CD4-positive, alpha-beta memory T cell (primary cell): ENCODE data around the gene C5orf22. TPM values are rescaled to one million over a fixed set of nuclear protein-coding genes. Genes with fewer than 3 reads are reported as not detected.
A peak's percentile ranks its signal among the peaks of the same experiment; 100 is the strongest.
"Not testable (repeated sequence)": the region's sequence is repeated elsewhere in the genome, so short reads cannot be mapped to it uniquely, and the experiment has no call there.

Source experiments
- CTCF ChIA-PET: fragments of 350-600 bp; sonication (Branson Sonifier 250); formaldehyde crosslinking; loops from one replicate; lab custom pipeline; 2021; ENCODE audit warnings: inconsistent platforms; ENCODE audit not compliant: partially characterized antibody; lab: Charles Lee
- POLR2A ChIA-PET: fragments of 350-600 bp; sonication (Branson Sonifier 250); formaldehyde crosslinking; loops from one replicate; lab custom pipeline; 2021; ENCODE audit not compliant: partially characterized antibody; lab: Charles Lee
- DNase-seq, 5 donors: peaks; one replicate each; pipeline versions ENCODE4 v3.0.0 to v3.0.0-alpha.2; 2020 to 2022; ENCODE audit warnings: mixed read lengths in 1 of 5
- H3K27ac ChIP-seq: one replicate; pipeline ENCODE4 v1.7.0; 2013; ENCODE audit warnings: low read depth, low read length
- H3K27me3 ChIP-seq: 2 replicates; pipeline ENCODE4 v1.7.0; 2013; ENCODE audit warnings: mild to moderate bottlenecking, low read length, moderate library complexity; ENCODE audit not compliant: insufficient read depth
- H3K36me3 ChIP-seq: 2 replicates; pipeline ENCODE4 v1.7.0; 2013; ENCODE audit warnings: mild to moderate bottlenecking, low read length, moderate library complexity; ENCODE audit not compliant: insufficient read depth
- H3K4me1 ChIP-seq: 2 replicates; pipeline ENCODE4 v1.7.0; 2013; ENCODE audit warnings: mild to moderate bottlenecking, low read length, moderate library complexity; ENCODE audit not compliant: insufficient read depth
- H3K4me3 ChIP-seq, 2 donors: one replicate each; pipeline ENCODE4 v1.7.0; 2013; ENCODE audit warnings: low read length in 2 of 2, mild to moderate bottlenecking in 1 of 2
- H3K9me3 ChIP-seq, 2 donors: one replicate each; pipeline ENCODE4 v1.7.0; 2013; ENCODE audit warnings: low read length in 2 of 2, control low read depth in 1 of 2; ENCODE audit not compliant: control insufficient read depth in 1 of 2
- H3K27ac Mint-ChIP-seq, 7 donors: one replicate each; pipeline ENCODE4 v1.8.0; 2020 to 2021; ENCODE audit warnings: mixed read lengths in 7 of 7, mild to moderate bottlenecking in 6 of 7, inconsistent platforms in 3 of 7, moderate library complexity in 3 of 7
- H3K27me3 Mint-ChIP-seq, 2 donors: one replicate each; pipeline ENCODE4 v1.8.0; 2020 to 2021; ENCODE audit warnings: mixed read lengths in 2 of 2
- H3K36me3 Mint-ChIP-seq, 2 donors: one replicate each; pipeline ENCODE4 v1.8.0; 2020 to 2021; ENCODE audit warnings: mixed read lengths in 2 of 2, inconsistent platforms in 1 of 2, mild to moderate bottlenecking in 1 of 2
- H3K4me1 Mint-ChIP-seq, 4 donors: one replicate each; pipeline ENCODE4 v1.8.0; 2020 to 2021; ENCODE audit warnings: mixed read lengths in 4 of 4, mild to moderate bottlenecking in 1 of 4
- H3K4me3 Mint-ChIP-seq, 8 donors: one replicate each; pipeline ENCODE4 v1.8.0; 2020 to 2021; ENCODE audit warnings: mixed read lengths in 8 of 8, mild to moderate bottlenecking in 7 of 8, moderate library complexity in 6 of 8, inconsistent platforms in 3 of 8
- H3K9me3 Mint-ChIP-seq, 8 donors: one replicate each; pipeline ENCODE4 v1.8.0; 2020 to 2021; ENCODE audit warnings: mixed read lengths in 8 of 8, mild to moderate bottlenecking in 5 of 8, inconsistent platforms in 3 of 8, moderate library complexity in 1 of 8
- intact Hi-C: fragments of 100-400 bp; cut with micrococcal nuclease; formaldehyde crosslinking; loops from one replicate; pipeline ENCODE4 v1.15.1; 2023
- polyA plus RNA-seq, 2 donors: library from polyadenylated mRNA; unstranded; fragments of 300-500 nt; fragmentation: Illumina TruSeq; gene quantifications; one replicate each; pipeline ENCODE4 v1.2.3, GENCODE V29; 2021
- total RNA-seq, 2 experiments: library from RNA; stranded (reverse); gene quantifications; one replicate each; pipeline ENCODE4 v1.2.3, GENCODE V29; 2021

Gene C5orf22
- total and polyA plus RNA-seq, 4 experiments from 2014 or later: 20.1 to 30.9 (median 27.3) TPM

- no peak overlapping the region for H3K4me3 ChIP-seq
- Mint-ChIP-seq H3K27me3 (no peaks in the 10 kb centered on the region), H3K27ac (peak overlapping the region in 1 of 7 donors; percentile 13), H3K4me3 (no peak overlapping the region), H3K9me3 (no peaks in the 10 kb centered on the region), H3K36me3 (peaks cover 39 to 70% of the 10 kb centered on the region in 2 donors), H3K4me1 (peaks cover 17 to 37% (median 26%) of the 10 kb centered on the region in 4 donors)
- DNase-seq: no peak
- ChIA-PET POLR2A (no interaction called here), CTCF (no interaction called here)
- no peak overlapping the region for H3K27ac ChIP-seq
- no peaks in the 10 kb centered on the region for H3K27me3 ChIP-seq
- intact Hi-C loops: loop anchor here (10.0 kb wide), 1 partner anchor 1047 kb away; the partner anchor contains the start of gene SUB1
- no peaks in the 10 kb centered on the region for H3K9me3 ChIP-seq
- peaks cover 21% of the 10 kb centered on the region for H3K4me1 ChIP-seq
- peaks cover 55% of the 10 kb centered on the region for H3K36me3 ChIP-seq
Measured at GRCh38 chr5:31537851-31538250, 5.8 kb downstream of the C5orf22 start.

GRCh38 chr5:31549114-31549513, 17.0 kb downstream of the C5orf22 start:
- peaks cover 15% of the 10 kb centered on the region for H3K36me3 ChIP-seq
- H3K27me3 ChIP-seq, CTCF ChIA-PET, H3K4me1 ChIP-seq, H3K4me3 ChIP-seq, DNase-seq, H3K4me3 Mint-ChIP-seq, H3K27ac ChIP-seq, POLR2A ChIA-PET, H3K4me1 Mint-ChIP-seq, H3K27me3 Mint-ChIP-seq, H3K9me3 ChIP-seq, H3K9me3 Mint-ChIP-seq, intact Hi-C loops: not testable (repeated sequence)
- H3K36me3 Mint-ChIP-seq: peaks cover 71 to 81% of the 10 kb centered on the region in 2 donors
- H3K27ac Mint-ChIP-seq: peak overlapping the region in 1 of 7 donors; percentile 53

- ChIA-PET POLR2A (no interaction called here), CTCF (no interaction called here)
- Histone ChIP-seq H3K27me3 (no peaks in the 10 kb centered on the region), H3K4me1 (no peaks in the 10 kb centered on the region), H3K4me3 (no peak overlapping the region), H3K36me3 (peaks cover 17% of the 10 kb centered on the region), H3K9me3 (no peaks in the 10 kb centered on the region), H3K27ac (no peak overlapping the region)
- H3K36me3 Mint-ChIP-seq: peaks cover 63 to 77% of the 10 kb centered on the region in 2 donors
- intact Hi-C loops: no loop called here
- H3K27me3 Mint-ChIP-seq: no peaks in the 10 kb centered on the region
- H3K9me3 Mint-ChIP-seq: no peaks in the 10 kb centered on the region
- no peak overlapping the region for H3K27ac Mint-ChIP-seq
- DNase-seq: no peak
- no peak overlapping the region for H3K4me3 Mint-ChIP-seq
- no peaks in the 10 kb centered on the region for H3K4me1 Mint-ChIP-seq
Measured at GRCh38 chr5:31551878-31552277, 19.8 kb downstream of the C5orf22 start.

GRCh38 chr5:31553863-31554262, 21.8 kb downstream of the C5orf22 start:
- intact Hi-C loops: no loop called here
- no peaks in the 10 kb centered on the region for H3K27me3 Mint-ChIP-seq
- H3K4me1 ChIP-seq: no peaks in the 10 kb centered on the region
- no peaks in the 10 kb centered on the region for H3K27me3 ChIP-seq
- no peak overlapping the region for H3K4me3 ChIP-seq
- peaks cover 17% of the 10 kb centered on the region for H3K36me3 ChIP-seq
- peaks cover 0 to 1% (median 0%) of the 10 kb centered on the region in 4 donors for H3K4me1 Mint-ChIP-seq
- ChIA-PET CTCF (no interaction called here), POLR2A (no interaction called here)
- H3K9me3 Mint-ChIP-seq: no peaks in the 10 kb centered on the region
- peaks cover 48 to 64% of the 10 kb centered on the region in 2 donors for H3K36me3 Mint-ChIP-seq
- H3K27ac Mint-ChIP-seq: peak overlapping the region in 1 of 7 donors; percentile 12
- DNase-seq: no peak
- no peak overlapping the region for H3K27ac ChIP-seq
- H3K4me3 Mint-ChIP-seq: no peak overlapping the region
- H3K9me3 ChIP-seq: no peaks in the 10 kb centered on the region

- Histone ChIP-seq H3K4me1 (no peaks in the 10 kb centered on the region), H3K4me3 (no peak overlapping the region), H3K27ac (no peak overlapping the region), H3K36me3 (peaks cover 17% of the 10 kb centered on the region), H3K9me3 (no peaks in the 10 kb centered on the region), H3K27me3 (no peaks in the 10 kb centered on the region)
- peaks cover 45 to 62% of the 10 kb centered on the region in 2 donors for H3K36me3 Mint-ChIP-seq
- H3K4me1 Mint-ChIP-seq: peaks cover 0 to 1% (median 0%) of the 10 kb centered on the region in 4 donors
- H3K9me3 Mint-ChIP-seq: no peaks in the 10 kb centered on the region
- intact Hi-C loops: no loop called here
- no peak for DNase-seq
- CTCF ChIA-PET: no interaction called here
- H3K4me3 Mint-ChIP-seq: no peak overlapping the region
- H3K27ac Mint-ChIP-seq: no peak overlapping the region
- H3K27me3 Mint-ChIP-seq: no peaks in the 10 kb centered on the region
- POLR2A ChIA-PET: no interaction called here
Measured at GRCh38 chr5:31554552-31554951, 22.5 kb downstream of the C5orf22 start.

- no peak overlapping the region for H3K27ac Mint-ChIP-seq
- H3K4me3 Mint-ChIP-seq: no peak overlapping the region
- no peak for DNase-seq
- intact Hi-C loops: no loop called here
- POLR2A ChIA-PET: interaction anchor here (0.6 kb wide), 1 partner anchor 1887 kb away, joined by 4 read pairs; no protein-coding TSS in a partner anchor
- Histone ChIP-seq H3K4me3 (no peak overlapping the region), H3K36me3 (peaks cover 13% of the 10 kb centered on the region), H3K27ac (no peak overlapping the region), H3K4me1 (no peaks in the 10 kb centered on the region), H3K27me3 (no peaks in the 10 kb centered on the region), H3K9me3 (no peaks in the 10 kb centered on the region)
- H3K9me3 Mint-ChIP-seq: no peaks in the 10 kb centered on the region
- H3K27me3 Mint-ChIP-seq: no peaks in the 10 kb centered on the region
- CTCF ChIA-PET: no interaction called here
- peaks cover 0 to 1% (median 0%) of the 10 kb centered on the region in 4 donors for H3K4me1 Mint-ChIP-seq
- peaks cover 36 to 49% of the 10 kb centered on the region in 2 donors for H3K36me3 Mint-ChIP-seq
Measured at GRCh38 chr5:31556461-31556860, 24.4 kb downstream of the C5orf22 start.

- H3K4me1 Mint-ChIP-seq: peaks cover 0 to 1% (median 0%) of the 10 kb centered on the region in 4 donors
- Histone ChIP-seq H3K4me3 (no peak overlapping the region), H3K9me3 (no peaks in the 10 kb centered on the region), H3K27ac (no peak overlapping the region), H3K4me1 (no peaks in the 10 kb centered on the region), H3K27me3 (no peaks in the 10 kb centered on the region), H3K36me3 (no peaks in the 10 kb centered on the region)
- POLR2A ChIA-PET: no interaction called here
- no peak for DNase-seq
- H3K27me3 Mint-ChIP-seq: peaks cover 0 to 1% of the 10 kb centered on the region in 2 donors
- intact Hi-C loops: no loop called here
- H3K4me3 Mint-ChIP-seq: no peak overlapping the region
- CTCF ChIA-PET: no interaction called here
- H3K36me3 Mint-ChIP-seq: peaks cover 17 to 18% of the 10 kb centered on the region in 2 donors
- peaks cover 0 to 5% (median 2%) of the 10 kb centered on the region in 8 donors for H3K9me3 Mint-ChIP-seq
- H3K27ac Mint-ChIP-seq: no peak overlapping the region
Measured at GRCh38 chr5:31559942-31560341, 27.8 kb downstream of the C5orf22 start.
